ENCODE data around the gene IPP. TPM values are rescaled to one million over a fixed set of nuclear protein-coding genes. Genes with fewer than 3 reads are reported as not detected.

Gene IPP
- polyA plus RNA-seq, 1 donor (not counting 4 experiments of a cell fraction or from before 2014, with no cell fraction given): 10.0 TPM

GRCh38 chr1:45785583-45785982, 35.1 kb upstream of the IPP start:
- TF ChIP-seq CTCF (optimal IDR thresholded peaks at IDR 0.05 in 1 of 3, IDR thresholded peaks at IDR 0.05 in 1 of 3, conservative IDR thresholded peaks at IDR 0.05 in 1 of 3; ENCODE audit: extremely low read depth in 1 of 3, insufficient read depth in 2 of 3, low read length in 3 of 3) (no peak), EZH2 (IDR thresholded peaks at IDR 0.05; ENCODE audit: low read length) (no peak)
- Histone ChIP-seq H3K9ac (ENCODE audit: control insufficient read depth, extremely low read depth, insufficient read depth, low read length) (no peak overlapping the region), H3K79me2 (ENCODE audit: control insufficient read depth, insufficient read depth, low read length) (no peaks in the 10 kb centered on the region), H3K9me3 (ENCODE audit: control insufficient read depth, low read depth, low read length) (no peaks in the 10 kb centered on the region), H3K4me3 (ENCODE audit: control insufficient read depth in 2 of 3, extremely low read depth in 1 of 3, insufficient read depth in 2 of 3, low read depth in 1 of 3, low read length in 3 of 3) (no peak overlapping the region), H3K27me3 (ENCODE audit: control insufficient read depth, extremely low read depth, insufficient read depth, low read length) (no peaks in the 10 kb centered on the region), H4K20me1 (ENCODE audit: control insufficient read depth, extremely low read depth, insufficient read depth, low read length) (no peaks in the 10 kb centered on the region), H3K36me3 (ENCODE audit: control insufficient read depth in 2 of 2, extremely low read depth in 1 of 2, insufficient read depth in 2 of 2, low read length in 2 of 2) (no peaks in the 10 kb centered on the region), H3K4me1 (ENCODE audit: control insufficient read depth, extremely low read depth, insufficient read depth, low read length) (no peaks in the 10 kb centered on the region), H3K4me2 (ENCODE audit: control insufficient read depth, extremely low read depth, insufficient read depth, low read depth, low read length) (no peak overlapping the region), H3K9me1 (ENCODE audit: control insufficient read depth, extremely low read depth, insufficient read depth, low read length) (no peaks in the 10 kb centered on the region), H2AFZ (ENCODE audit: control insufficient read depth, low read length) (no peak overlapping the region), H3K27ac (ENCODE audit: control insufficient read depth, insufficient read depth, low read length) (no peak overlapping the region)
- FAIRE-seq (no peak), DNase-seq (ENCODE audit: low read depth, low spot score) (no peak)
- dilution Hi-C loops (cut with MboI; ENCODE audit: extremely low pct_ligation_motif_present, low sequenced_read_pairs): no loop called here

- no peaks in the 10 kb centered on the region for H3K4me1 ChIP-seq (ENCODE audit: control insufficient read depth, extremely low read depth, insufficient read depth, low read length)
- H2AFZ ChIP-seq (ENCODE audit: control insufficient read depth, low read length): no peak overlapping the region
- no peaks in the 10 kb centered on the region for H3K79me2 ChIP-seq (ENCODE audit: control insufficient read depth, insufficient read depth, low read length)
- no peak for FAIRE-seq
- no peaks in the 10 kb centered on the region for H3K36me3 ChIP-seq (ENCODE audit: control insufficient read depth in 2 of 2, extremely low read depth in 1 of 2, insufficient read depth in 2 of 2, low read length in 2 of 2)
- TF ChIP-seq EZH2 (IDR thresholded peaks at IDR 0.05; ENCODE audit: low read length) (no peak), CTCF (optimal IDR thresholded peaks at IDR 0.05 in 1 of 3, IDR thresholded peaks at IDR 0.05 in 1 of 3, conservative IDR thresholded peaks at IDR 0.05 in 1 of 3; ENCODE audit: extremely low read depth in 1 of 3, insufficient read depth in 2 of 3, low read length in 3 of 3) (no peak)
- H3K9me3 ChIP-seq (ENCODE audit: control insufficient read depth, low read depth, low read length): no peaks in the 10 kb centered on the region
- H3K4me2 ChIP-seq (ENCODE audit: control insufficient read depth, extremely low read depth, insufficient read depth, low read depth, low read length): no peak overlapping the region
- no peaks in the 10 kb centered on the region for H3K9me1 ChIP-seq (ENCODE audit: control insufficient read depth, extremely low read depth, insufficient read depth, low read length)
- H3K27me3 ChIP-seq (ENCODE audit: control insufficient read depth, extremely low read depth, insufficient read depth, low read length): no peaks in the 10 kb centered on the region
- H4K20me1 ChIP-seq (ENCODE audit: control insufficient read depth, extremely low read depth, insufficient read depth, low read length): no peaks in the 10 kb centered on the region
- dilution Hi-C loops (cut with MboI; ENCODE audit: extremely low pct_ligation_motif_present, low sequenced_read_pairs): no loop called here
- H3K27ac ChIP-seq (ENCODE audit: control insufficient read depth, insufficient read depth, low read length): no peak overlapping the region
- H3K9ac ChIP-seq (ENCODE audit: control insufficient read depth, extremely low read depth, insufficient read depth, low read length): no peak overlapping the region
- no peak for DNase-seq (ENCODE audit: low read depth, low spot score)
- no peak overlapping the region for H3K4me3 ChIP-seq (ENCODE audit: control insufficient read depth in 2 of 3, extremely low read depth in 1 of 3, insufficient read depth in 2 of 3, low read depth in 1 of 3, low read length in 3 of 3)
These were observed 25.3 kb upstream of the IPP start for GRCh38 chr1:45775794-45776193.
